Right atrium auricular region (tissue), 2 donors: ENCODE results near the gene FICD. TPM values are rescaled to one million over a fixed set of nuclear protein-coding genes. Genes with fewer than 3 reads are reported as not detected.

Experiments
- DNase-seq: peaks from one replicate; pipeline ENCODE4 v3.0.0-alpha.2; 2019; ENCODE audit warnings: low spot score
- H3K27ac ChIP-seq, 2 donors: fragments of 200-600 bp; sonication (generic); 1 replicate in 1 of 2; 2 replicates in 1 of 2; pipeline ENCODE4 v1.5.1; 2016 to 2019
- H3K27me3 ChIP-seq, 2 donors: fragments of 200-600 bp; sonication (generic); one replicate each; pipeline versions ENCODE4 v1.5.1 to v1.6.0; 2017 to 2019
- H3K36me3 ChIP-seq: fragments of 200-600 bp; sonication (generic); one replicate; pipeline ENCODE4 v1.5.1; 2016
- H3K4me1 ChIP-seq, 2 donors: fragments of 200-600 bp; sonication (generic); one replicate each; pipeline versions ENCODE4 v1.5.1 to v1.6.0; 2017 to 2019
- H3K4me3 ChIP-seq, 2 donors: fragments of 200-600 bp; sonication (generic); 1 replicate in 1 of 2; 2 replicates in 1 of 2; pipeline ENCODE4 v1.5.1; 2017 to 2019; ENCODE audit warnings: mild to moderate bottlenecking in 1 of 2, moderate library complexity in 1 of 2
- H3K9me3 ChIP-seq, 2 donors: fragments of 200-600 bp; sonication (generic); one replicate each; pipeline ENCODE4 v1.5.1; 2019
- total RNA-seq, 2 donors: library from RNA; depleted of rRNA; stranded (reverse); fragments of >200 nt; gene quantifications; one replicate each; pipeline ENCODE4 v1.1.0, GENCODE V29; 2016
- TF ChIP-seq, protein P1 (sequence below), 2 donors: fragments of 200-600 bp; sonication (generic); IDR thresholded peaks; one replicate each; pipeline ENCODE4 v1.5.1; 2019; ENCODE audit warnings: antibody characterized with exemption in 2 of 2

FICD gene
- total RNA-seq, 2 donors from 2014 or later: 2.6 to 7.5 TPM

- no peak overlapping the region for H3K4me3 ChIP-seq
- no peaks in the 10 kb centered on the region for H3K4me1 ChIP-seq
- no peak overlapping the region for H3K27ac ChIP-seq
- DNase-seq: no peak
- H3K9me3 ChIP-seq: no peaks in the 10 kb centered on the region
- H3K27me3 ChIP-seq: no peaks in the 10 kb centered on the region
- H3K36me3 ChIP-seq: peaks cover 92% of the 10 kb centered on the region
- TF ChIP-seq, protein P1, sequence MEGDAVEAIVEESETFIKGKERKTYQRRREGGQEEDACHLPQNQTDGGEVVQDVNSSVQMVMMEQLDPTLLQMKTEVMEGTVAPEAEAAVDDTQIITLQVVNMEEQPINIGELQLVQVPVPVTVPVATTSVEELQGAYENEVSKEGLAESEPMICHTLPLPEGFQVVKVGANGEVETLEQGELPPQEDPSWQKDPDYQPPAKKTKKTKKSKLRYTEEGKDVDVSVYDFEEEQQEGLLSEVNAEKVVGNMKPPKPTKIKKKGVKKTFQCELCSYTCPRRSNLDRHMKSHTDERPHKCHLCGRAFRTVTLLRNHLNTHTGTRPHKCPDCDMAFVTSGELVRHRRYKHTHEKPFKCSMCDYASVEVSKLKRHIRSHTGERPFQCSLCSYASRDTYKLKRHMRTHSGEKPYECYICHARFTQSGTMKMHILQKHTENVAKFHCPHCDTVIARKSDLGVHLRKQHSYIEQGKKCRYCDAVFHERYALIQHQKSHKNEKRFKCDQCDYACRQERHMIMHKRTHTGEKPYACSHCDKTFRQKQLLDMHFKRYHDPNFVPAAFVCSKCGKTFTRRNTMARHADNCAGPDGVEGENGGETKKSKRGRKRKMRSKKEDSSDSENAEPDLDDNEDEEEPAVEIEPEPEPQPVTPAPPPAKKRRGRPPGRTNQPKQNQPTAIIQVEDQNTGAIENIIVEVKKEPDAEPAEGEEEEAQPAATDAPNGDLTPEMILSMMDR (IDR thresholded peaks at IDR 0.05): no peak
Observed at GRCh38 chr12:108531929-108532848, 17.1 kb downstream of the FICD start.

DNA sequence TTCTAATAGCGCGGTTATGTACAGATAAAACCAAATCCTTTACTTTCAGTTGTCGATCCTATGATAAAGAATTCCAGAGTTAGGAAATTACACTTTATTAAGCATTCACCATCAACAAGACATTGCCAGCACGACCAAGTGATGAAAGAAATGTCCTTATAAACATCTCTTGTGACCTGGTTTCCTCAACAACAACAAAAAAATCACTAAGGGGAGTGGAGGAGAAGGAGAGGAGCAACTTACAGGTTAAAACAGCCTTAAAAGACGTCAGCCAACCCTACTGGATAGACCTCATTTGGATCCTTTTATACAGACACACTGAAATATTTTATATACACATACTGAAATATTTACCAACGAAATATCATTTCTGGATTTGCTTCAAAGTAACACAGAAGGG lies 23.1 kb downstream of the FICD start:
- TF ChIP-seq, protein P1 (IDR thresholded peaks at IDR 0.05): no peak
- no peaks in the 10 kb centered on the region for H3K9me3 ChIP-seq
- peaks cover 0 to 3% of the 10 kb centered on the region in 2 donors for H3K4me1 ChIP-seq
- H3K27me3 ChIP-seq: no peaks in the 10 kb centered on the region
- no peak overlapping the region for H3K4me3 ChIP-seq
- no peak overlapping the region for H3K27ac ChIP-seq
- H3K36me3 ChIP-seq: peaks cover 53% of the 10 kb centered on the region
- no peak for DNase-seq

DNA sequence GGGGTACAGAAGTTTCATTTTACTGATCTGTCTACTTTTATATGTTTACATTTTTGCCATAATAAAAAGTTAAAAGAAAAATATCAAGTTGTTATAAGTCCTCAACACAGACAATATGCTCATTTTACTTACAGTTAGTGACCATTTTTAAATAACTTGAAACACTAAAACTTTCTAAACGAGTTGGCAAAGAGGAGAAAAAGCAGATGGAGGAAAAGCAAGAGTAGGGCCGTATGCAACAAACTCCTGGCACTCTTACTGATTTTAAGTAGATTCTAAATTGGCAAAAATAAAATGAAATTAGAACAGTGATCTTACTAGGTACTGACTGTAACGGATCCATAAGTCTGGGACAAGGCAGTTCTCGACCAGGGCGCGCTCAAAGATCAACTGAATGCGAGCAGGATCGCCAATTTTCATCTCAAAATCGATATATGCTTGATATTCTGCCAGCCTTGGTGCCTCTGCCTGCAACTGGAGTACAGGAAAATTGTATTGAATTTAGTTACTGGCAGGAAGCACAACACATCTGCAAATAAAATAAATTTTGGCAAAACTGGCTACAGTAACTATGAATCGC lies 23.6 kb downstream of the FICD start:
- H3K4me1 ChIP-seq: peaks cover 0 to 3% of the 10 kb centered on the region in 2 donors
- no peak overlapping the region for H3K4me3 ChIP-seq
- TF ChIP-seq, protein P1 (IDR thresholded peaks at IDR 0.05): no peak
- DNase-seq: no peak
- peaks cover 58% of the 10 kb centered on the region for H3K36me3 ChIP-seq
- no peak overlapping the region for H3K27ac ChIP-seq
- H3K27me3 ChIP-seq: no peaks in the 10 kb centered on the region
- H3K9me3 ChIP-seq: no peaks in the 10 kb centered on the region

DNA sequence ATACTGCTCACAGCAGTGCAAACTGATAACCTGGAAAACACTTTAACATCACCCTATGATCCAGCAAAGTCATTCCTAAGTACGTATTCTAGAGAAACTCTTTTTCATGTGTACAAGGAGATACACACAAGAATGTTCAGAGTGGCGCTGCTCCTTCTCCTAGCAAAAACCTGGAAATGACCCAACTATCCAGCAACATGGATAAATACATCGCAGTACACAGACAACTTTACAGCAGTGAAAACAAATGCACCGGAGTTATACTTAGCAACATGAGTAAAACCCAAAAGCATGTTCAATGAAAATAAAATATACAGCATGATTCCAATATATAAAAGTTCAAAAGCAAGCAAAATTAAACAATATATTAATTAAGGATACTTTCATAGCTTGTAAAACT lies 27.2 kb downstream of the FICD start:
- no peaks in the 10 kb centered on the region for H3K27me3 ChIP-seq
- TF ChIP-seq, protein P1 (IDR thresholded peaks at IDR 0.05): no peak
- H3K4me3 ChIP-seq: no peak overlapping the region
- DNase-seq: no peak
- H3K27ac ChIP-seq: no peak overlapping the region
- no peaks in the 10 kb centered on the region for H3K9me3 ChIP-seq
- peaks cover 0 to 7% of the 10 kb centered on the region in 2 donors for H3K4me1 ChIP-seq
- H3K36me3 ChIP-seq: peaks cover 51% of the 10 kb centered on the region

DNA sequence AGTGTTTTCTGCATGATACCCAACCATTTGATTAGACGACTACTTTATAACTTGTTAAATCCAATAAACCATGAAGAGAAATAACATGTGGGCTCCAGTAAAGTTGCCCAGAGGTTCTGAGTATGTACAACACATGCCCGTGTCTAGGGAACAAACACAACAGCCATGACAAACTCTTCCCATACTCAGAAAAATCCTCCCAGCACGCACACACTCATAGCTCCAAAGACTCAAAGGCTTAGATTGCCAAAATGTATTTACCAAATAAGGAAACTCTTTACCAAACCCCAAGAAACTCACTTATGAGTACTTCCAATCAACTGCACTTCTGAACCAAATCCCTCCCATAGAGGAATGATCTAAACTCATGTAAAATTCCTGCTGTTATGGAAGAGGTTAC lies 28.6 kb downstream of the FICD start:
- H3K36me3 ChIP-seq: peaks cover 50% of the 10 kb centered on the region
- TF ChIP-seq, protein P1 (IDR thresholded peaks at IDR 0.05): no peak
- H3K27ac ChIP-seq: no peak overlapping the region
- DNase-seq: no peak
- no peaks in the 10 kb centered on the region for H3K27me3 ChIP-seq
- peaks cover 0 to 9% of the 10 kb centered on the region in 2 donors for H3K4me1 ChIP-seq
- no peaks in the 10 kb centered on the region for H3K9me3 ChIP-seq
- no peak overlapping the region for H3K4me3 ChIP-seq
